Hepatocyte (in vitro differentiated cells): ENCODE measurements around the gene RBKS.

ENCODE experiments used
- EZH2 ChIP-seq: fragments of 200-600 bp; sonication (generic); IDR thresholded peaks from 2 replicates; pipeline ENCODE4 v1.6.1; 2016; ENCODE audit warnings: antibody characterized with exemption, mild to moderate bottlenecking, borderline replicate concordance
- EZH2phosphoT487 ChIP-seq: fragments of 200-600 bp; sonication (generic); IDR thresholded peaks from one replicate; pipeline ENCODE4 v1.6.1; 2018; ENCODE audit warnings: antibody characterized with exemption, mild to moderate bottlenecking, low read depth, moderate library complexity; ENCODE audit not compliant: unreplicated experiment, severe bottlenecking
- TF ChIP-seq, protein P1 (sequence below): fragments of 200-600 bp; sonication (generic); IDR thresholded peaks from 2 replicates; pipeline ENCODE4 v1.5.1; 2016; ENCODE audit warnings: antibody characterized with exemption, mild to moderate bottlenecking; ENCODE audit not compliant: poor library complexity

GRCh38 chr2:27929916-27930486 lies 39.8 kb upstream of the RBKS start:
- TF ChIP-seq EZH2 (no peak), EZH2phosphoT487 (no peak)
- TF ChIP-seq, protein P1, sequence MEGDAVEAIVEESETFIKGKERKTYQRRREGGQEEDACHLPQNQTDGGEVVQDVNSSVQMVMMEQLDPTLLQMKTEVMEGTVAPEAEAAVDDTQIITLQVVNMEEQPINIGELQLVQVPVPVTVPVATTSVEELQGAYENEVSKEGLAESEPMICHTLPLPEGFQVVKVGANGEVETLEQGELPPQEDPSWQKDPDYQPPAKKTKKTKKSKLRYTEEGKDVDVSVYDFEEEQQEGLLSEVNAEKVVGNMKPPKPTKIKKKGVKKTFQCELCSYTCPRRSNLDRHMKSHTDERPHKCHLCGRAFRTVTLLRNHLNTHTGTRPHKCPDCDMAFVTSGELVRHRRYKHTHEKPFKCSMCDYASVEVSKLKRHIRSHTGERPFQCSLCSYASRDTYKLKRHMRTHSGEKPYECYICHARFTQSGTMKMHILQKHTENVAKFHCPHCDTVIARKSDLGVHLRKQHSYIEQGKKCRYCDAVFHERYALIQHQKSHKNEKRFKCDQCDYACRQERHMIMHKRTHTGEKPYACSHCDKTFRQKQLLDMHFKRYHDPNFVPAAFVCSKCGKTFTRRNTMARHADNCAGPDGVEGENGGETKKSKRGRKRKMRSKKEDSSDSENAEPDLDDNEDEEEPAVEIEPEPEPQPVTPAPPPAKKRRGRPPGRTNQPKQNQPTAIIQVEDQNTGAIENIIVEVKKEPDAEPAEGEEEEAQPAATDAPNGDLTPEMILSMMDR: no peak
